Caco-2 (cell line): Measurements from ENCODE around the gene RAP1GAP2. TPM values are rescaled to one million over a fixed set of nuclear protein-coding genes. Genes with fewer than 3 reads are reported as not detected.

Experiments used
- BruUV-seq: library from RNA; stranded (reverse); fragments of 400-500 nt; replicated peaks from 2 replicates; lab custom pipeline; 2021; lab: Mats Ljungman, UMichigan
- CTCF ChIA-PET: fragments of 300-600 bp; sonication (Branson Sonifier 250); formaldehyde crosslinking; loops from one replicate; lab custom pipeline; 2022; ENCODE audit warnings: antibody characterized with exemption; lab: Charles Lee
- POLR2A ChIA-PET: fragments of 300-600 bp; sonication (Branson Sonifier 250); formaldehyde crosslinking; loops from one replicate; lab custom pipeline; 2022; ENCODE audit warnings: antibody characterized with exemption; lab: Charles Lee
- DNase-seq, 2 experiments: peaks; one replicate each; pipeline versions ENCODE4 v3.0.0 to v3.0.0-alpha.2; 2020 to 2022
- H3K27me3 ChIP-seq: replicated peaks from 2 replicates; pipeline ENCODE4 v1.6.0; 2011; ENCODE audit warnings: low read length; ENCODE audit not compliant: control insufficient read depth, insufficient read depth
- H3K36me3 ChIP-seq: 2 replicates; pipeline ENCODE4 v1.5.1; 2011; ENCODE audit warnings: low read length; ENCODE audit not compliant: control insufficient read depth, insufficient read depth
- H3K4me1 ChIP-seq: fragments of 250-450 bp; sonication (Bioruptor Pico); 2 replicates; pipeline ENCODE4 v1.5.1; 2020; ENCODE audit warnings: mild to moderate bottlenecking
- H3K4me3 ChIP-seq: 2 replicates; pipeline ENCODE4 v1.5.1; 2011; ENCODE audit warnings: low read depth, mild to moderate bottlenecking, control low read depth, low read length
- H3K9me3 ChIP-seq: fragments of 250-450 bp; sonication (Bioruptor Pico); 2 replicates; pipeline ENCODE4 v1.5.1; 2020; ENCODE audit warnings: mild to moderate bottlenecking, moderate library complexity
- H3K27ac Mint-ChIP-seq: one replicate; pipeline ENCODE4 v1.8.0; 2022; ENCODE audit warnings: mixed read lengths; ENCODE audit not compliant: unreplicated experiment
- H3K27me3 Mint-ChIP-seq: one replicate; pipeline ENCODE4 v1.8.0; 2022; ENCODE audit warnings: mixed read lengths; ENCODE audit not compliant: insufficient read depth, unreplicated experiment
- H3K36me3 Mint-ChIP-seq: one replicate; pipeline ENCODE4 v1.8.0; 2022; ENCODE audit warnings: mild to moderate bottlenecking, mixed read lengths; ENCODE audit not compliant: insufficient read depth, unreplicated experiment
- H3K4me1 Mint-ChIP-seq: one replicate; pipeline ENCODE4 v1.8.0; 2022; ENCODE audit warnings: low read depth, mixed read lengths; ENCODE audit not compliant: unreplicated experiment
- H3K4me3 Mint-ChIP-seq: one replicate; pipeline ENCODE4 v1.8.0; 2022; ENCODE audit warnings: mild to moderate bottlenecking, moderate library complexity, mixed read lengths; ENCODE audit not compliant: unreplicated experiment
- H3K9me3 Mint-ChIP-seq: one replicate; pipeline ENCODE4 v1.8.0; 2022; ENCODE audit warnings: mixed read lengths; ENCODE audit not compliant: unreplicated experiment
- intact Hi-C: fragments of 100-400 bp; cut with micrococcal nuclease; formaldehyde crosslinking; loops from one replicate; pipeline ENCODE4 v1.10.0; 2022; ENCODE audit not compliant: unreplicated experiment
- total RNA-seq: library from RNA; stranded (reverse); gene quantifications from 2 replicates; pipeline ENCODE4 v1.2.3, GENCODE V29; 2022
- TF ChIP-seq, protein P1 (sequence below), 2 experiments: fragments of 200-600 bp in 1 of 2; IDR thresholded peaks; 1 replicate in 1 of 2; 2 replicates in 1 of 2; pipeline versions ENCODE4 v1.5.1 to v1.8.0; 2011 to 2022; ENCODE audit warnings: antibody characterized with exemption in 1 of 2, control low read depth in 1 of 2, inconsistent platforms in 1 of 2, low read depth in 1 of 2, low read length in 1 of 2, mild to moderate bottlenecking in 1 of 2, moderate library complexity in 1 of 2; ENCODE audit not compliant: insufficient read depth in 1 of 2, severe bottlenecking in 1 of 2, unreplicated experiment in 1 of 2

Gene RAP1GAP2
- total RNA-seq, 1 experiment from 2014 or later = 45.3 TPM

DNA sequence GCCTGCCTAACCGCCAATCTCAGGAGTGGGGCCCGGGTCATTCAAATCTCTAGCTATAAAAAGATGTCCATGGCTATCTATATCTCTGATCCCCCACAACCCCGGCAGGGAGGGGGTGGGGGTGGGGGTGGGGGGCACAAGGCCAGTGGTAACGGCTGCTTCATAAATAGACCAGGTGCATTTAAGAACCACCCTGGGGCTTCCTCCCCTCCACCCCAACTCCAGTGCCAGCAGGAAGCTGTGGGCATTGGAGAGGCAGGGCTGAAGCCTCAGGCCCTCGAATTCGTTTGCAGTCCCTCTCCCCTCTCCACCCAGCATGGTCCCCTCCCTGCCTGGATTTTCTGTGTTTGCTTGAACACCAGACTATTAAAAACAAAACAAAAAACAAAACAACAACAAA lies 56.0 kb downstream of the RAP1GAP2 start:
- H3K4me1 Mint-ChIP-seq = peaks cover 7% of the 10 kb centered on the region
- Histone ChIP-seq H3K36me3 (no peaks in the 10 kb centered on the region), H3K9me3 (no peaks in the 10 kb centered on the region), H3K4me3 (no peak overlapping the region), H3K4me1 (peaks cover 27% of the 10 kb centered on the region), H3K27me3 (no peaks in the 10 kb centered on the region)
- no peaks in the 10 kb centered on the region for H3K36me3 Mint-ChIP-seq
- ChIA-PET CTCF (interaction anchor here (0.5 to 1.3 kb wide), 3 partner anchors 22 to 179 kb away, joined by 3 to 8 read pairs (median 5); no protein-coding TSS in a partner anchor), POLR2A (no interaction called here)
- peak overlapping the region; percentile 44 for H3K4me3 Mint-ChIP-seq
- intact Hi-C loops = loop anchor here (5.0 kb wide), 1 partner anchor 50 kb away; no protein-coding TSS in a partner anchor
- no peaks in the 10 kb centered on the region for H3K27me3 Mint-ChIP-seq
- no TSS peak for BruUV-seq
- H3K9me3 Mint-ChIP-seq = no peaks in the 10 kb centered on the region
- TF ChIP-seq, protein P1, sequence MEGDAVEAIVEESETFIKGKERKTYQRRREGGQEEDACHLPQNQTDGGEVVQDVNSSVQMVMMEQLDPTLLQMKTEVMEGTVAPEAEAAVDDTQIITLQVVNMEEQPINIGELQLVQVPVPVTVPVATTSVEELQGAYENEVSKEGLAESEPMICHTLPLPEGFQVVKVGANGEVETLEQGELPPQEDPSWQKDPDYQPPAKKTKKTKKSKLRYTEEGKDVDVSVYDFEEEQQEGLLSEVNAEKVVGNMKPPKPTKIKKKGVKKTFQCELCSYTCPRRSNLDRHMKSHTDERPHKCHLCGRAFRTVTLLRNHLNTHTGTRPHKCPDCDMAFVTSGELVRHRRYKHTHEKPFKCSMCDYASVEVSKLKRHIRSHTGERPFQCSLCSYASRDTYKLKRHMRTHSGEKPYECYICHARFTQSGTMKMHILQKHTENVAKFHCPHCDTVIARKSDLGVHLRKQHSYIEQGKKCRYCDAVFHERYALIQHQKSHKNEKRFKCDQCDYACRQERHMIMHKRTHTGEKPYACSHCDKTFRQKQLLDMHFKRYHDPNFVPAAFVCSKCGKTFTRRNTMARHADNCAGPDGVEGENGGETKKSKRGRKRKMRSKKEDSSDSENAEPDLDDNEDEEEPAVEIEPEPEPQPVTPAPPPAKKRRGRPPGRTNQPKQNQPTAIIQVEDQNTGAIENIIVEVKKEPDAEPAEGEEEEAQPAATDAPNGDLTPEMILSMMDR (IDR thresholded peaks at IDR 0.05; ENCODE audit: insufficient read depth in 1 of 2, low read depth in 1 of 2, low read length in 1 of 2, severe bottlenecking in 1 of 2, unreplicated experiment in 1 of 2) = no peak
- no peak for DNase-seq
- H3K27ac Mint-ChIP-seq = no peak overlapping the region

DNA sequence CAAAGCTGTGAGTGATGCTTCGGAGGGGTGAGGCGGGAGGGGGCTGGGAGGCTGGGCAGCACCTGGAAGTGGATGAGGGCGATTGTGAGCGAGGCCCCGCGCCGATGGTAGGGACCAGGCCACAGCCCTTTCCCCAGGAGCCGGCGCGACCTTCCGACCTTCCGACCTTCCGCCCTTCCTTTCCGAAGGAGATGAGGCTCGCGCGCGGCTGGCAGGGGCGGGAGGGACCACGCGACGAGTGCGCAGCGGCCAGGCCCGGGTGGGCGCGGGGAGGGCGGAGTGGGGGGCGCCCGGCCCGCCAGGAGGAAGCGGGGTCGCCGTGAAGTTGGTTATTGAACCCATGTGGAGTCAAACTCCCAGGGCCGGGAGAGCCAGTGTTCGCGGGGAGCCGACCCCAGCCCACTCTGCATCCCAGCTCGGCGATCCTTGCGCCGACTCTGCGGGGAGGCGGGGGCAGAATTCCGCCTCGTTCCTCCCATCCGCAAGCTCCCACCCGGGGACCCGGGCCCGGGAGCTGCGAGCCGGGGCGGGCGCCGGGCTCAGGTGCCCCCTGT lies 56.6 kb downstream of the RAP1GAP2 start:
- TSS peak; percentile 67 for BruUV-seq
- Mint-ChIP-seq H3K9me3 (no peaks in the 10 kb centered on the region), H3K4me1 (peaks cover 7% of the 10 kb centered on the region), H3K27me3 (no peaks in the 10 kb centered on the region), H3K36me3 (no peaks in the 10 kb centered on the region), H3K27ac (no peak overlapping the region), H3K4me3 (peak overlapping the region; percentile 89)
- POLR2A ChIA-PET = no interaction called here
- no peak for DNase-seq
- CTCF ChIA-PET = interaction anchor here (2.7 kb wide), 1 partner anchor 160 kb away, joined by 11 read pairs; no protein-coding TSS in a partner anchor
- Histone ChIP-seq H3K27me3 (no peaks in the 10 kb centered on the region), H3K36me3 (no peaks in the 10 kb centered on the region), H3K4me1 (peaks cover 30% of the 10 kb centered on the region), H3K4me3 (peak overlapping the region; percentile 81), H3K9me3 (no peaks in the 10 kb centered on the region)
- intact Hi-C loops = loop anchor here (5.0 kb wide), 1 partner anchor 49 kb away; no protein-coding TSS in a partner anchor
- TF ChIP-seq, protein P1 (IDR thresholded peaks at IDR 0.05; ENCODE audit: insufficient read depth in 1 of 2, low read depth in 1 of 2, low read length in 1 of 2, severe bottlenecking in 1 of 2, unreplicated experiment in 1 of 2) = no peak

DNA sequence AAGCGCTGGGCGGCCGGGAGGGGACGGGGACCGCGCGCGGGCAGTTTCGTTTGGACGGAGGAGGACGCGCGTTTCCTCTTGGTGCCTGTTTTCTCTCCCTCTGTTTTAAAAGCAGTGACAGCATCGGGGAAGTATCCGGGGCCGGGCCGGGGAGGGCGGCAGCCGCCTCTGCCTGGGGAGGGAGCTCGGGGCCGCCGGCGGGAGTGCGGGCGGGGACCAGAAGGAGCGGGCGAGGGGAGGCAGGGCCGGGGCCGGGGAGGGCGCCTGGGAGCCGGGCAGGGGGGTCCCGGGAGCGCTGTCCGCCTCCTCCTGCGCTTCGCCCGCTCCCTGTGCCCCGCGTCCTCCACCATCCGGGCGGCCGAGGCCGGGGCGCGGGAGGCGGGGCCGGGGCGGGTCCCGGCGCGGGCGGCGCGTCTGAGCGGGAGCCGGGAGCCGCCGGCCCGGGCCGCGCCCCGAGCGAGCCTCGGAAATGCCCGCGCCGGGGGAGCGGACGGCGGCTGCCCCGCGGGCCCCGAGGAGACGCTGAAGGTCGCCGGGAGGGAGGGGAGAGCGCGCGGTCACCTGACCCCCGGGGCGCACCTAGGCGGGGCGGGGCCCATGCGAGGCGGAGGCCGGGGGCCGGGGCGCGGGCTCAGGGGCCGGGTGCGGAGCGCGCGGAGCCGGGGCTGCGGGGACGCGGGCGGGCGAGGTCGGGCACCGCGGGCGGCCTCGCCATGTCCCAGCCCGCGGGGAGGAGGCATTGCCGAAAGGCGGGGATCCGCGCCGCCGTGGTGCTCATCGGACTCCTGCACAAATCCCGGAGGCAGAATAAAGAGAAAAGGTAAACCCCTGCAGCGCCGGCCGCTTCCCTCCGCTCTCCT lies 57.3 kb downstream of the RAP1GAP2 start:
- H3K4me3 Mint-ChIP-seq = peak overlapping the region; percentile 89
- H3K27ac Mint-ChIP-seq = peak overlapping the region; percentile 69
- ChIA-PET POLR2A (interaction anchor here (0.5 kb wide), 1 partner anchor 23 kb away, joined by 8 read pairs; no protein-coding TSS in a partner anchor), CTCF (interaction anchor here (1.0 to 2.7 kb wide), 3 partner anchors 9 to 159 kb away, joined by 3 to 11 read pairs (median 6); no protein-coding TSS in a partner anchor)
- H3K9me3 Mint-ChIP-seq = no peaks in the 10 kb centered on the region
- Histone ChIP-seq H3K27me3 (no peaks in the 10 kb centered on the region), H3K4me1 (peaks cover 30% of the 10 kb centered on the region), H3K4me3 (peak overlapping the region; percentile 81), H3K9me3 (no peaks in the 10 kb centered on the region), H3K36me3 (no peaks in the 10 kb centered on the region)
- TF ChIP-seq, protein P1 (IDR thresholded peaks at IDR 0.05; ENCODE audit: insufficient read depth in 1 of 2, low read depth in 1 of 2, low read length in 1 of 2, severe bottlenecking in 1 of 2, unreplicated experiment in 1 of 2) = no peak
- no peaks in the 10 kb centered on the region for H3K27me3 Mint-ChIP-seq
- BruUV-seq = no TSS peak
- no peaks in the 10 kb centered on the region for H3K36me3 Mint-ChIP-seq
- intact Hi-C loops = loop anchor here (2.0 to 5.0 kb wide), 2 partner anchors 21 to 49 kb away; no protein-coding TSS in a partner anchor
- H3K4me1 Mint-ChIP-seq = peaks cover 6% of the 10 kb centered on the region
- DNase-seq = peak; percentile 71 to 83
